ENCODE results near the gene LRRC32. TPM values are rescaled to one million over a fixed set of nuclear protein-coding genes. Genes with fewer than 3 reads are reported as not detected.

The LRRC32 gene
- polyA plus RNA-seq, 3 donors, result 1.5 TPM; not detected in 2

DNA sequence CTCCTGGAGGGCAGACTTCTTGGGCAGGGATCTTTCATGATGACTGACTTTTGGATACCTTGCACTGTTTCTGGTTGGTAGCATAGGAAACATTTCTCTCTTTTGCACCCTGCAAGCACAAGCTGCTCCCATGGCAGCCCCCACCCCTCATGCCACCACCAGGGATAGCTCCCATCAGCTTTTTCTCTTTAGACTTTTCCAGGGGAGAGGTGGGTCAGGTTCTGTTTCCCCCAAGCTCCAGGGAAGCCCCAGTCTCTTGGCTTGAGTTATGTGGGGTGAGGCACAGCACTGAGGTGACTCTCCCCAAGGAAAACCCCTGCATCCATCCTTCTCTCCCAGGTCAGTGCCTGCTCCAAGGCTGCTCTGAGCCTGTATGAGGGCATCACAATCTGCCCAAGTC lies 22.5 kb downstream of the LRRC32 start:
- H3K4me1 Mint-ChIP-seq, result no peaks in the 10 kb centered on the region
- no peak for DNase-seq
- peaks cover 2 to 6% of the 10 kb centered on the region in 2 donors for H3K9me3 ChIP-seq (replicated peaks in 1 of 2; ENCODE audit: control insufficient read depth in 1 of 2, insufficient read depth in 1 of 2, low read length in 2 of 2)
- peaks cover 5 to 13% (median 5%) of the 10 kb centered on the region in 3 donors for H3K27me3 Mint-ChIP-seq (ENCODE audit: low read depth in 3 of 3)
- H2AFZ ChIP-seq (ENCODE audit: insufficient read depth, low read depth, low read length, poor library complexity, severe bottlenecking), result no peak overlapping the region
- peaks cover 0 to 16% (median 9%) of the 10 kb centered on the region in 7 donors for H3K9me3 Mint-ChIP-seq
- no peaks in the 10 kb centered on the region for H3K4me1 ChIP-seq (ENCODE audit: control insufficient read depth in 1 of 2, insufficient read depth in 2 of 2, low read length in 2 of 2)
- no peak overlapping the region for H3K4me3 ChIP-seq (replicated peaks in 1 of 3; ENCODE audit: low read depth in 2 of 3, low read length in 3 of 3)
- TF ChIP-seq, protein P1, sequence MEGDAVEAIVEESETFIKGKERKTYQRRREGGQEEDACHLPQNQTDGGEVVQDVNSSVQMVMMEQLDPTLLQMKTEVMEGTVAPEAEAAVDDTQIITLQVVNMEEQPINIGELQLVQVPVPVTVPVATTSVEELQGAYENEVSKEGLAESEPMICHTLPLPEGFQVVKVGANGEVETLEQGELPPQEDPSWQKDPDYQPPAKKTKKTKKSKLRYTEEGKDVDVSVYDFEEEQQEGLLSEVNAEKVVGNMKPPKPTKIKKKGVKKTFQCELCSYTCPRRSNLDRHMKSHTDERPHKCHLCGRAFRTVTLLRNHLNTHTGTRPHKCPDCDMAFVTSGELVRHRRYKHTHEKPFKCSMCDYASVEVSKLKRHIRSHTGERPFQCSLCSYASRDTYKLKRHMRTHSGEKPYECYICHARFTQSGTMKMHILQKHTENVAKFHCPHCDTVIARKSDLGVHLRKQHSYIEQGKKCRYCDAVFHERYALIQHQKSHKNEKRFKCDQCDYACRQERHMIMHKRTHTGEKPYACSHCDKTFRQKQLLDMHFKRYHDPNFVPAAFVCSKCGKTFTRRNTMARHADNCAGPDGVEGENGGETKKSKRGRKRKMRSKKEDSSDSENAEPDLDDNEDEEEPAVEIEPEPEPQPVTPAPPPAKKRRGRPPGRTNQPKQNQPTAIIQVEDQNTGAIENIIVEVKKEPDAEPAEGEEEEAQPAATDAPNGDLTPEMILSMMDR (IDR thresholded peaks at IDR 0.05), result no peak
- no peak overlapping the region for H3K27ac ChIP-seq (ENCODE audit: low read depth in 1 of 2, low read length in 2 of 2)
- H3K79me2 ChIP-seq (ENCODE audit: insufficient read depth, low read length), result no peaks in the 10 kb centered on the region
- no peaks in the 10 kb centered on the region for H4K20me1 ChIP-seq (ENCODE audit: insufficient read depth, low read length)
- no peaks in the 10 kb centered on the region for H3K36me3 ChIP-seq (replicated peaks in 1 of 2; ENCODE audit: control insufficient read depth in 1 of 2, insufficient read depth in 2 of 2, low read length in 2 of 2)
- no peak overlapping the region for H3K4me3 Mint-ChIP-seq
- H3K9ac ChIP-seq (ENCODE audit: insufficient read depth, low read length, poor library complexity, severe bottlenecking), result no peak overlapping the region
- H3K36me3 Mint-ChIP-seq, result no peaks in the 10 kb centered on the region
- intact Hi-C loops (cut with micrococcal nuclease), result no loop called here
- peaks cover 2 to 4% of the 10 kb centered on the region in 2 donors for H3K27me3 ChIP-seq (ENCODE audit: control insufficient read depth in 2 of 2, insufficient read depth in 2 of 2, low read length in 2 of 2)
- H3K27ac Mint-ChIP-seq, result no peak overlapping the region
- H3K4me2 ChIP-seq (replicated peaks; ENCODE audit: extremely low read depth, low read length, poor library complexity, severe bottlenecking), result no peak overlapping the region

DNA sequence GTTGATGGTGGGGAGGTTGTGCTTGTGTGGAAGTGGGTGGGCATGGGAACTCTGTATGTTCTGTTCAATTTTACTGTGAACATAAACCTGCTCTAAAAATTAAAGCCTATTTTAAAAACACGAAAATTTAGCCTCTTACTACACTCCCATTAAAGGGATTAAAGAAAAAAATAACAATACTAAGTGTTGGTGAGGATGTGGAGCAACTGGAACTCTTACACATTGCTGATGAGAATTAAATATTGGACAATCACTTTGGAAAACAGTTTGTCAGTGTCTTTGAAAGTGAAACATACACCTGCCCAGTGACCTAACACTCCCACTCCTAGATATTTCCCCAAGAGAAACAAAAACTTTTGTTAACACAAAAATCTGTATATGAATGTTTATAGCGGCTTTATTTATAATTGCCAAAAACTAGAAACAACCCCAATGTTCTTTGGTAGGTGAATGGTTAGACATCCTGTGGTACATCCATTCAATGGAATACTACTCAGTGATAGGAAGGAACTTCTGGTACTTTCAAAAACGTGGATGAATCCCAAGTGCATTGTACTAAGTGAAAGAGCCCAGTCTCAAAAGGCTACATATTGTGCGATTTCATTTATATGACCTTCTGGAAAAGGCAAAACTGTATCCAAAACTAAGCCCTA lies 23.5 kb downstream of the LRRC32 start:
- Histone ChIP-seq H3K4me3 (replicated peaks in 1 of 3; ENCODE audit: low read depth in 2 of 3, low read length in 3 of 3) (no peak overlapping the region), H2AFZ (ENCODE audit: insufficient read depth, low read depth, low read length, poor library complexity, severe bottlenecking) (no peak overlapping the region), H3K9me3 (replicated peaks in 1 of 2; ENCODE audit: control insufficient read depth in 1 of 2, insufficient read depth in 1 of 2, low read length in 2 of 2) (peaks cover 2 to 6% of the 10 kb centered on the region in 2 donors), H4K20me1 (ENCODE audit: insufficient read depth, low read length) (no peaks in the 10 kb centered on the region), H3K79me2 (ENCODE audit: insufficient read depth, low read length) (no peaks in the 10 kb centered on the region), H3K27ac (ENCODE audit: low read depth in 1 of 2, low read length in 2 of 2) (no peak overlapping the region), H3K9ac (ENCODE audit: insufficient read depth, low read length, poor library complexity, severe bottlenecking) (no peak overlapping the region), H3K4me1 (ENCODE audit: control insufficient read depth in 1 of 2, insufficient read depth in 2 of 2, low read length in 2 of 2) (no peaks in the 10 kb centered on the region), H3K27me3 (ENCODE audit: control insufficient read depth in 2 of 2, insufficient read depth in 2 of 2, low read length in 2 of 2) (peaks cover 2 to 5% of the 10 kb centered on the region in 2 donors), H3K36me3 (replicated peaks in 1 of 2; ENCODE audit: control insufficient read depth in 1 of 2, insufficient read depth in 2 of 2, low read length in 2 of 2) (no peaks in the 10 kb centered on the region), H3K4me2 (replicated peaks; ENCODE audit: extremely low read depth, low read length, poor library complexity, severe bottlenecking) (no peak overlapping the region)
- DNase-seq, result no peak
- Mint-ChIP-seq H3K27ac (no peak overlapping the region), H3K27me3 (ENCODE audit: low read depth in 3 of 3) (peaks cover 5 to 16% (median 5%) of the 10 kb centered on the region in 3 donors), H3K36me3 (no peaks in the 10 kb centered on the region), H3K4me3 (no peak overlapping the region), H3K9me3 (peaks cover 0 to 16% (median 9%) of the 10 kb centered on the region in 7 donors), H3K4me1 (no peaks in the 10 kb centered on the region)
- intact Hi-C loops (cut with micrococcal nuclease), result no loop called here
- TF ChIP-seq, protein P1 (IDR thresholded peaks at IDR 0.05), result no peak
- no CpG with 5 or more reads among the region's 4 CpGs for WGBS (ENCODE audit: insufficient coverage)

Data from CD14-positive monocyte (primary cell).